IMR-90 (cell line): ENCODE data around the gene C1orf141.

Experiments
- BHLHE40 ChIP-seq: fragments of 150-350 bp; IDR thresholded peaks from 2 replicates; pipeline ENCODE4 v1.6.1; 2016; ENCODE audit warnings: mild to moderate bottlenecking, low read depth, low read length
- CEBPB ChIP-seq: IDR thresholded peaks from 2 replicates; pipeline ENCODE4 v1.6.1; 2012; ENCODE audit warnings: low read depth, low read length, improper control_type of control experiment
- FOS ChIP-seq: fragments of 150-350 bp; IDR thresholded peaks from 2 replicates; pipeline ENCODE4 v1.6.1; 2016; ENCODE audit warnings: low read depth, low read length
- MAFK ChIP-seq: IDR thresholded peaks from 2 replicates; pipeline ENCODE4 v1.6.1; 2012; ENCODE audit warnings: low read depth, low read length, improper control_type of control experiment
- NFE2L2 ChIP-seq: fragments of 150-350 bp; IDR thresholded peaks from 2 replicates; pipeline ENCODE4 v1.6.1; 2016; ENCODE audit warnings: low read depth, mild to moderate bottlenecking, low read length
- POLR2A ChIP-seq: IDR thresholded peaks from 2 replicates; pipeline ENCODE4 v1.6.1; 2012; ENCODE audit warnings: mild to moderate bottlenecking, low read depth, low read length
- RAD21 ChIP-seq: IDR thresholded peaks from 2 replicates; pipeline ENCODE4 v1.6.1; 2012; ENCODE audit warnings: low read length, improper control_type of control experiment
- RFX5 ChIP-seq: IDR thresholded peaks from 2 replicates; pipeline ENCODE4 v1.8.0; 2012; ENCODE audit warnings: low read depth, mild to moderate bottlenecking, low read length, moderate library complexity
- TF ChIP-seq, protein P1 (sequence below): conservative IDR thresholded peaks from 2 replicates; pipeline ENCODE4 v1.5.1; 2012; ENCODE audit warnings: mild to moderate bottlenecking, low read depth, low read length, improper control_type of control experiment

DNA sequence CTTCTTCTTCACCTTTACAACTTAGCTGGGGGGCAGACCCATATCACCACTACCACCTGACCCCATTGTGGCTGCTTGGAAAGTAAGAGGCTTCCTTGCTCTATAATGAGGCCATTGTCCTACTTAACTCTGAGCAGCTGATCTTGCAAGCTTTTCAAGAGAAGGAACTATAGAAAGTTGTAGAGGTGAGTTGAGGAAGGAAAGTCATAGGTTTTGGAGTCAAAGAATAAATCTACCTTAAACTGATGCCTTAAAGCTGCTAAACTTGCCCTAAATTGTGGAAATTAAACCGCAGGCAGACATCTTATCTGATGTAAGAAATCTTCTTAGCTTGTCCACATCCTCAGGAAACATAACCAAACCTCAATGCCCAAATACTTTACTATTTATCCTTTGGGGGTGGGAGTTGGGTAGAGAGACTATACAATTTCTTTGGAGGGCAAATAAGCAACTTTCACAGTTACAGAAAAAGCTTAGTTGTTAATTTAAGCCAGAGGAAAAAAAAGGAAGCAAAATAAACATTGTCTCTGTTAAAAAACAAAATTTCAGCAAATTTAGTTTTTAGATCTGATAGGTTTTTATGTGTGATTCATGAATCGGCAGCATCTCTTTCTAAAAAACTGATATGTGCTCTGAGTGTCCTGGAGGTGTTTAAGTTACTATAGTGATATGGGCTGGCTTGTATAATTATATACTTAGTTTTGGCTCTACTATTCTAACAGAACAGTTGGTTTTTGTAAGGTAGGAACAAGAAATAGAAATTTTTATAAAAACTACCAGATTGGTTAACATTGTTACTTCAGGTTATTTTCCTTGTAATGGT is 36.2 kb upstream of the C1orf141 start:
- TF ChIP-seq, protein P1, sequence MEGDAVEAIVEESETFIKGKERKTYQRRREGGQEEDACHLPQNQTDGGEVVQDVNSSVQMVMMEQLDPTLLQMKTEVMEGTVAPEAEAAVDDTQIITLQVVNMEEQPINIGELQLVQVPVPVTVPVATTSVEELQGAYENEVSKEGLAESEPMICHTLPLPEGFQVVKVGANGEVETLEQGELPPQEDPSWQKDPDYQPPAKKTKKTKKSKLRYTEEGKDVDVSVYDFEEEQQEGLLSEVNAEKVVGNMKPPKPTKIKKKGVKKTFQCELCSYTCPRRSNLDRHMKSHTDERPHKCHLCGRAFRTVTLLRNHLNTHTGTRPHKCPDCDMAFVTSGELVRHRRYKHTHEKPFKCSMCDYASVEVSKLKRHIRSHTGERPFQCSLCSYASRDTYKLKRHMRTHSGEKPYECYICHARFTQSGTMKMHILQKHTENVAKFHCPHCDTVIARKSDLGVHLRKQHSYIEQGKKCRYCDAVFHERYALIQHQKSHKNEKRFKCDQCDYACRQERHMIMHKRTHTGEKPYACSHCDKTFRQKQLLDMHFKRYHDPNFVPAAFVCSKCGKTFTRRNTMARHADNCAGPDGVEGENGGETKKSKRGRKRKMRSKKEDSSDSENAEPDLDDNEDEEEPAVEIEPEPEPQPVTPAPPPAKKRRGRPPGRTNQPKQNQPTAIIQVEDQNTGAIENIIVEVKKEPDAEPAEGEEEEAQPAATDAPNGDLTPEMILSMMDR: no peak
- TF ChIP-seq POLR2A (no peak), FOS (no peak), NFE2L2 (no peak), MAFK (no peak), RFX5 (no peak), RAD21 (no peak), BHLHE40 (no peak), CEBPB (no peak)
